Measurements from ENCODE around the gene NEUROD4.

DNA sequence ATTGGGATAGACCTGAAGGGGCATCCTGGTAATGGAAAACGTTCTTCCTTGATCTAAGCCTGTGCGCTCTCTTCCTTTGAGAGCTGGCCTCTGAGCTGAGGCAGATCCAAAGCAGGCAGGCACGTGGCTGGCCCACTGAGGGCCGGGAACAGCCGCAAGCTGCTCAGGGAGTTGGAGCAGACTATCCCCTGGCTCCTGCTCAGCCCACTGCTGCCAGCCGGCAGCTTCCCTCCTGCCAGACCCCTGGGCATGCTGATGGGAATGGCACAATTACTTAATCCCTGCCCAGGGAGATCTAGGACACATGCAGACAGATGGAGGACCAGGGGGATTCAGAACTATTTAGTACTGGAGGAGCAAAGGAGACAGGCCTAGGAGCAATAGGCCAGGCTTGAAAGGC lies 14.4 kb downstream of the NEUROD4 start:
- TF ChIP-seq, protein P1, sequence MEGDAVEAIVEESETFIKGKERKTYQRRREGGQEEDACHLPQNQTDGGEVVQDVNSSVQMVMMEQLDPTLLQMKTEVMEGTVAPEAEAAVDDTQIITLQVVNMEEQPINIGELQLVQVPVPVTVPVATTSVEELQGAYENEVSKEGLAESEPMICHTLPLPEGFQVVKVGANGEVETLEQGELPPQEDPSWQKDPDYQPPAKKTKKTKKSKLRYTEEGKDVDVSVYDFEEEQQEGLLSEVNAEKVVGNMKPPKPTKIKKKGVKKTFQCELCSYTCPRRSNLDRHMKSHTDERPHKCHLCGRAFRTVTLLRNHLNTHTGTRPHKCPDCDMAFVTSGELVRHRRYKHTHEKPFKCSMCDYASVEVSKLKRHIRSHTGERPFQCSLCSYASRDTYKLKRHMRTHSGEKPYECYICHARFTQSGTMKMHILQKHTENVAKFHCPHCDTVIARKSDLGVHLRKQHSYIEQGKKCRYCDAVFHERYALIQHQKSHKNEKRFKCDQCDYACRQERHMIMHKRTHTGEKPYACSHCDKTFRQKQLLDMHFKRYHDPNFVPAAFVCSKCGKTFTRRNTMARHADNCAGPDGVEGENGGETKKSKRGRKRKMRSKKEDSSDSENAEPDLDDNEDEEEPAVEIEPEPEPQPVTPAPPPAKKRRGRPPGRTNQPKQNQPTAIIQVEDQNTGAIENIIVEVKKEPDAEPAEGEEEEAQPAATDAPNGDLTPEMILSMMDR (IDR thresholded peaks at IDR 0.05; ENCODE audit: poor library complexity), result no peak
- TF ChIP-seq EZH2 (IDR thresholded peaks at IDR 0.05; ENCODE audit: borderline replicate concordance), result no peak
